ENCODE measurements around the gene DAZAP1. TPM values are rescaled to one million over a fixed set of nuclear protein-coding genes. Genes with fewer than 3 reads are reported as not detected.
A peak's percentile ranks its signal among the peaks of the same experiment; 100 is the strongest.

The DAZAP1 gene
- total and polyA plus RNA-seq, 7 experiments from 2014 or later, result 5.0 to 227 (median 138) TPM

GRCh38 chr19:1363599-1363998, 43.8 kb upstream of the DAZAP1 start:
- ATAC-seq (peak; percentile 82), DNase-seq (peak in 2 of 9 donors; percentile 33)
- Histone ChIP-seq H3K4me1 (ENCODE audit: control insufficient read depth in 2 of 2, insufficient read depth in 2 of 2, low read length in 2 of 2) (peaks cover 3 to 13% of the 10 kb centered on the region in 2 donors), H3K9me3 (ENCODE audit: control insufficient read depth in 2 of 3, low read length in 3 of 3) (no peaks in the 10 kb centered on the region), H3K27me3 (ENCODE audit: control insufficient read depth in 2 of 2, insufficient read depth in 2 of 2, low read length in 2 of 2) (no peaks in the 10 kb centered on the region), H3K36me3 (ENCODE audit: control insufficient read depth in 2 of 3, insufficient read depth in 3 of 3, low read length in 3 of 3) (peaks cover 0 to 62% (median 0%) of the 10 kb centered on the region in 3 experiments), H3K4me3 (ENCODE audit: low read length) (no peak overlapping the region), H3K27ac (ENCODE audit: low read depth, low read length) (peak overlapping the region; percentile 10)
- ChIA-PET CTCF (no interaction called here), POLR2A (interaction anchor here (1.0 kb wide), 1 partner anchor 95 kb away, joined by 3 read pairs; no protein-coding TSS in a partner anchor)
- peaks cover 2 to 36% (median 9%) of the 10 kb centered on the region in 5 donors for H3K36me3 Mint-ChIP-seq
- peak overlapping the region in 7 of 9 donors; percentile 26 to 82 (median 71) for H3K27ac Mint-ChIP-seq
- intact Hi-C loops (cut with micrococcal nuclease), result loop anchor here in 1 of 2 donors (5.0 kb wide), 1 partner anchor 46 kb away; no protein-coding TSS in a partner anchor
- H3K4me3 Mint-ChIP-seq, result peak overlapping the region; percentile 60 to 86 (median 74)
- H3K4me1 Mint-ChIP-seq, result peaks cover 19 to 35% (median 29%) of the 10 kb centered on the region in 7 donors
- no peaks in the 10 kb centered on the region for H3K27me3 Mint-ChIP-seq
- H3K9me3 Mint-ChIP-seq, result no peaks in the 10 kb centered on the region

- peak in 4 of 9 donors; percentile 26 to 49 (median 40) for DNase-seq
These were observed 43.2 kb upstream of the DAZAP1 start for GRCh38 chr19:1364070-1364704.

GRCh38 chr19:1365319-1366269, 41.8 kb upstream of the DAZAP1 start:
- Histone ChIP-seq H3K4me1 (ENCODE audit: control insufficient read depth in 2 of 2, insufficient read depth in 2 of 2, low read length in 2 of 2) (peaks cover 3 to 13% of the 10 kb centered on the region in 2 donors), H3K27ac (ENCODE audit: low read depth, low read length) (no peak overlapping the region), H3K27me3 (ENCODE audit: control insufficient read depth in 2 of 2, insufficient read depth in 2 of 2, low read length in 2 of 2) (no peaks in the 10 kb centered on the region), H3K36me3 (ENCODE audit: control insufficient read depth in 2 of 3, insufficient read depth in 3 of 3, low read length in 3 of 3) (peaks cover 0 to 60% (median 0%) of the 10 kb centered on the region in 3 experiments), H3K4me3 (ENCODE audit: low read length) (no peak overlapping the region), H3K9me3 (ENCODE audit: control insufficient read depth in 2 of 3, low read length in 3 of 3) (no peaks in the 10 kb centered on the region)
- H3K4me1 Mint-ChIP-seq, result peaks cover 18 to 30% (median 26%) of the 10 kb centered on the region in 7 donors
- CTCF ChIA-PET, result interaction anchor here (0.6 to 1.2 kb wide), 3 partner anchors 78 to 139 kb away, joined by 3 to 5 read pairs (median 5); no protein-coding TSS in a partner anchor
- no peak overlapping the region for H3K4me3 Mint-ChIP-seq
- POLR2A ChIA-PET, result no interaction called here
- peaks cover 2 to 23% (median 4%) of the 10 kb centered on the region in 5 donors for H3K36me3 Mint-ChIP-seq
- H3K9me3 Mint-ChIP-seq, result no peaks in the 10 kb centered on the region
- DNase-seq, result no peak
- H3K27me3 Mint-ChIP-seq, result no peaks in the 10 kb centered on the region
- no peak overlapping the region for H3K27ac Mint-ChIP-seq
- no peak for ATAC-seq
- intact Hi-C loops (cut with micrococcal nuclease), result no loop called here

More at GRCh38 chr19:1364070-1364704, 43.2 kb upstream of the DAZAP1 start:
- H3K9me3 ChIP-seq (ENCODE audit: control insufficient read depth in 2 of 3, low read length in 3 of 3), result no peaks in the 10 kb centered on the region
- H3K4me1 ChIP-seq (ENCODE audit: control insufficient read depth in 2 of 2, insufficient read depth in 2 of 2, low read length in 2 of 2), result peaks cover 3 to 13% of the 10 kb centered on the region in 2 donors
- H3K9me3 Mint-ChIP-seq, result no peaks in the 10 kb centered on the region
- POLR2A ChIA-PET, result interaction anchor here (0.6 to 1.0 kb wide), 2 partner anchors 12 to 95 kb away, joined by 3 to 4 read pairs; no protein-coding TSS in a partner anchor
- H3K27me3 Mint-ChIP-seq, result no peaks in the 10 kb centered on the region
- H3K36me3 Mint-ChIP-seq, result peaks cover 2 to 30% (median 9%) of the 10 kb centered on the region in 5 donors
- H3K27ac Mint-ChIP-seq, result peak overlapping the region; percentile 26 to 86 (median 62)
- H3K27me3 ChIP-seq (ENCODE audit: control insufficient read depth in 2 of 2, insufficient read depth in 2 of 2, low read length in 2 of 2), result no peaks in the 10 kb centered on the region
- H3K27ac ChIP-seq (ENCODE audit: low read depth, low read length), result peak overlapping the region; percentile 10
- peak; percentile 65 for ATAC-seq
- H3K4me3 Mint-ChIP-seq, result peak overlapping the region; percentile 48 to 86 (median 74)
- no peak overlapping the region for H3K4me3 ChIP-seq (ENCODE audit: low read length)
- intact Hi-C loops (cut with micrococcal nuclease), result loop anchor here in 1 of 2 donors (5.0 kb wide), 1 partner anchor 47 kb away; no protein-coding TSS in a partner anchor
- peaks cover 19 to 34% (median 29%) of the 10 kb centered on the region in 7 donors for H3K4me1 Mint-ChIP-seq
- H3K36me3 ChIP-seq (ENCODE audit: control insufficient read depth in 2 of 3, insufficient read depth in 3 of 3, low read length in 3 of 3), result peaks cover 0 to 59% (median 0%) of the 10 kb centered on the region in 3 experiments
- CTCF ChIA-PET, result interaction anchor here (0.8 kb wide), 1 partner anchor 98 kb away, joined by 3 read pairs; no protein-coding TSS in a partner anchor

- no peaks in the 10 kb centered on the region for H3K27me3 ChIP-seq (ENCODE audit: control insufficient read depth in 2 of 2, insufficient read depth in 2 of 2, low read length in 2 of 2)
- no peaks in the 10 kb centered on the region for H3K9me3 ChIP-seq (ENCODE audit: control insufficient read depth in 2 of 3, low read length in 3 of 3)
- no peaks in the 10 kb centered on the region for H3K9me3 Mint-ChIP-seq
- ATAC-seq (no peak), DNase-seq (no peak)
- intact Hi-C loops (cut with micrococcal nuclease), result no loop called here
- ChIA-PET POLR2A (no interaction called here), CTCF (interaction anchor here (1.2 kb wide), 1 partner anchor 77 kb away, joined by 5 read pairs; no protein-coding TSS in a partner anchor)
- peaks cover 0 to 60% (median 0%) of the 10 kb centered on the region in 3 experiments for H3K36me3 ChIP-seq (ENCODE audit: control insufficient read depth in 2 of 3, insufficient read depth in 3 of 3, low read length in 3 of 3)
- no peak overlapping the region for H3K4me3 ChIP-seq (ENCODE audit: low read length)
- H3K27ac ChIP-seq (ENCODE audit: low read depth, low read length), result no peak overlapping the region
- H3K36me3 Mint-ChIP-seq, result peaks cover 2 to 21% (median 4%) of the 10 kb centered on the region in 5 donors
- peaks cover 18 to 30% (median 26%) of the 10 kb centered on the region in 7 donors for H3K4me1 Mint-ChIP-seq
- no peak overlapping the region for H3K27ac Mint-ChIP-seq
- H3K4me3 Mint-ChIP-seq, result no peak overlapping the region
- peaks cover 3 to 13% of the 10 kb centered on the region in 2 donors for H3K4me1 ChIP-seq (ENCODE audit: control insufficient read depth in 2 of 2, insufficient read depth in 2 of 2, low read length in 2 of 2)
- no peaks in the 10 kb centered on the region for H3K27me3 Mint-ChIP-seq
These were observed 41.1 kb upstream of the DAZAP1 start for GRCh38 chr19:1366296-1366695.

GRCh38 chr19:1366899-1367870, 40.2 kb upstream of the DAZAP1 start:
- no peaks in the 10 kb centered on the region for H3K27me3 ChIP-seq (ENCODE audit: control insufficient read depth in 2 of 2, insufficient read depth in 2 of 2, low read length in 2 of 2)
- DNase-seq, result no peak
- Mint-ChIP-seq H3K4me3 (no peak overlapping the region), H3K27me3 (no peaks in the 10 kb centered on the region), H3K27ac (peak overlapping the region in 1 of 9 donors; percentile 46), H3K36me3 (peaks cover 0 to 15% (median 0%) of the 10 kb centered on the region in 5 donors), H3K4me1 (peaks cover 15 to 27% (median 23%) of the 10 kb centered on the region in 7 donors), H3K9me3 (no peaks in the 10 kb centered on the region)
- no peak overlapping the region for H3K27ac ChIP-seq (ENCODE audit: low read depth, low read length)
- ChIA-PET CTCF (no interaction called here), POLR2A (interaction anchor here (0.8 kb wide), 1 partner anchor 13 kb away, joined by 3 read pairs; a partner anchor contains a TSS)
- H3K36me3 ChIP-seq (ENCODE audit: control insufficient read depth in 2 of 3, insufficient read depth in 3 of 3, low read length in 3 of 3), result peaks cover 0 to 54% (median 0%) of the 10 kb centered on the region in 3 experiments
- H3K4me3 ChIP-seq (ENCODE audit: low read length), result no peak overlapping the region
- peaks cover 3 to 13% of the 10 kb centered on the region in 2 donors for H3K4me1 ChIP-seq (ENCODE audit: control insufficient read depth in 2 of 2, insufficient read depth in 2 of 2, low read length in 2 of 2)
- intact Hi-C loops (cut with micrococcal nuclease), result no loop called here
- H3K9me3 ChIP-seq (ENCODE audit: control insufficient read depth in 2 of 3, low read length in 3 of 3), result no peaks in the 10 kb centered on the region
- no peak for ATAC-seq

All from naive thymus-derived CD4-positive, alpha-beta T cell (primary cell).